GM19193 (cell line): ENCODE measurements around the gene AP1G2.

Experiments used
- POLR2A ChIP-seq: IDR thresholded peaks from 4 replicates; pipeline ENCODE4 v1.6.1; 2011; ENCODE audit not compliant: insufficient read depth, insufficient read length; ENCODE audit errors: extremely low read depth

The AP1G2 gene

DNA sequence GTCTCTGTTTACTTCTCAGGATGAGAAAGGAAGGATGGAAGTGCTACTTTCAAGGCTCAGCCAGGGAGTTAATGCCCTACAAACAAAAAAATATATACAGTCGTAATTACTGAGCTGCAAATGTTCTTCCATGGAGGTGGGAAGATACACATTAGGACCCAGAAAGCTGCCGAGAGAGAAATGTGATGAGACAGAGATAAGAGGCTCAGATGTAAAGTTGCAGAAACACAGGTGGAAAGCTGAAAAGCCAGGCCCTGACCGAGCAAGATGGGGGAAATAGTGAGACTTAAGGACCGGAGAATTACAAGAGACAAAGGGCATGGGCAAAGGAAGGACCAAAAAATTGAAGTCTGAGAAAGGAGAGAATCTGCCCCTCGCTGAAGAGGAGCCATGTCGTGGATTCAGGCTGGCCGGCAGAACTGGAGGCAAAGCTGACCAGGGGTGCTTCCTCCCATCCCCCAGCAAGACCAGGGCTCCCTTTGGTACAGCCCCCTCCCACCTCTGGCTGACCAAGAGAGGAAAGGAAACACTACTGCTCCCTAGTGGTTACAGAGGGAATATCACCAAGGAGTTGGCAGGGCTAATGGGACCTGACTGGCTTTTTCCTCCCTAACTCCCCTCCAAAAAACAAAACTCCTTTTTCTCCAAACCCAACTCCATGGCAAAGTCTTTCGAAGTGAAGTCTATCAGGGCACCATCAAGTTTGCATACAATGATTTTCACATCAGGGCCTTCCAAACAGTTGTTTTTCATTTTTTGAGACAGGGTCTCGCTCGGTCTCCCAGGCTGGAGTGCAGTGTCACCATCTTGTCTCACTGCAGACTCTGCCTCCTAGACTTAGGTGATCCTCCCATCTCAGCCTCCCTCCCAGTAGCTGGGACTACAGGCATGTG, 28.1 kb downstream of the AP1G2 start:
- no peak for TF ChIP-seq POLR2A

DNA sequence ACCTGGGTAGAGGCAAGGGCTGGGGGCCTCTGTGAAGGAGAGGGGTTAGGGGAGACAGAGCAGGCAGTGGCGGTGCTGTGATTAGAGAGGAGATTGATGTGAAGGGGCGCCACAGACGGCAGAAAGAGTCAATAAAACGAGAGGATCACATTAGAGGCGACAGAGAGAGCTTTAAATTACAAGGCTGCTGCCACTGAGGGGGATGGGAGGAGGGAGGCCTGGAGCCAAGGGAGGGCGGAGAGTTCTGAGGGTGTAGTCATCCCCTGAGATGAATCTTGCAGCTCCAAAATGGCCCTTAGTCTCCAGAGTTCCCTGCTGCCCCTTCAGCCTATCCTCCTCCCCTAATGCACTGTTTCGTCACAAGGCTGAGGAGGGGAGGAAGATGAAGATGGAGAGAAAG, 28.8 kb downstream of the AP1G2 start:
- no peak for TF ChIP-seq POLR2A

DNA sequence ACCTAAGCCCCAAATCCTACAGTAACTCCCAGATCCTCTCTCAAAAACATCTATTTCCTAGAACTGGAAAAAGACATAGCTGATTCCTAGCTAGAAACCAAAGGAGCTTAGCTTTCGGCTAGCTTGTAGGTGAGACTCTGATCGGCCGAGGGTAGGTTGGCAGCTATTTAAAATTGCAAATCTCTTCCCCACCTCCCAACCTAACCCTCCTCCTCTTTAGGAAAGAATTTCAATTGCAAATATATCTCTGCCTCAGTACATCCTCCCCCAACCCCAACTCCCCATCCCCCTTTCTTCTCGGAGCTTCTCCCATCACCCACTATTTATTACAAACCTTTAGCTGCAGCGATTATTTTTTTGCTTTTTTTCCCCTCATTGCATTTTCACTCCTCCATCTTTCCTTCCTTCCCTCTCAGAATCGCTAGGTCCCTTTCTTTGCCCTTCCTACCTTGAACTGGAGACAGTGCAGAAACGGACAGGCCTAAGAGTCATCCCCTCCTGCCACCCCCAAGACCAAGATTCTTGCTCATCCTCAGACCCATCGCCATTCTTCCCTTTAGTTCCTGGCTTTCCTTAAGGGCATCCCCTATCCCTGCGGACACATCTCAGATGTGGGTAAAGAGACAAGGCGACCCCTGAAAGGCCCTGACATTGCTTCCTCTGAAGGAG, 29.4 kb downstream of the AP1G2 start:
- no peak for TF ChIP-seq POLR2A

DNA sequence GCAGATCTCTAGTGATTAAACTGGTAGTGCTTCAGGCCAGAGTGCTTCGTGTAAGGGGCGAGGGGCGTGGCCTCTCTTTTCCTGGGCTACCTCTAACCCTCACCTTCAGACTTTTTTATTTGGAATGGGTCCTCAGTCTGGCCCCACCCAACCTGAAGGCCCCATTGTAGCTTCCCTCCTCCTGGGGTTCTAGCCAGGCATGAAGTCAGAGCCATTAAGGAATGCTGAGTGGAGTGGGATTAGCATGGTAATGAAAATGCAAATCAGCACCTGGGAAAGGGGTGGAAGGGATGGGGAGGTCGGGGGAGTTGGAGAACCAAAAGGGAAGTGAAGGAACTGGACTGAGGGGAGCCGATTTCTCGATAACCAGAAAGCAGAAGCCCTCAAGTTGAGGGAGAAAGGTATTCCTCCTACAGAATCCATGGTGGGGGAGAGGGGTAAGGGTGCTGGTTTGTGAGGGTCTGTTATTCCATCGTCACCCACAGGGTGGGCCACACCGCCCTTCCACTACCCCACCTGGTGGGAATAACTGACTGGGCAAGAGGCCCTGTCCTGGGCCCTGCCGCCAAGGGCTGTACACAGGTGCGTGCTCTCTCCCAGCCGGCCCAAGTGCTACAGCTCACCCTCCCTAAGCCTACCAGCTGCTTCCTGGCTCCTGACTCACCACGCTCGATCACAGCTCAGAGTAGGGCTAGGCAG, 30.1 kb downstream of the AP1G2 start:
- no peak for TF ChIP-seq POLR2A

DNA sequence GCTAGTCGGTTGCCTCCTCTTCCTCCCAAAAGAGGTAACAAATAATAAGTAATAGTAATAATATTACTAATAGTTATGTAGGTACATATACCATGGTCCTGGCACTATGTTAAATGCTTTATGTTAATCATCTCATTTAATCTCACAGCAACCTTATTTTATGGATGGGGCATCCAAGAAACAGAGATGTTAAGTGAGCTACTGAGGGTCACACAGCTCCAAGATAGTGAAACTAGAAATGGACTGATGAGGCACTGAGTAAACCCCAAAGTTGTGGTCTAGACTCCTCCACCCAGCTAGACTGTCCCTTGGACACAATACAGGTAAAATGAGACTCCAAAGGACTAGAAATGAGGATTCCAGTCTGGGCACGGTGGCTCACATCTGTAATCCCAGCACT, 31.1 kb downstream of the AP1G2 start:
- TF ChIP-seq POLR2A, result no peak

DNA sequence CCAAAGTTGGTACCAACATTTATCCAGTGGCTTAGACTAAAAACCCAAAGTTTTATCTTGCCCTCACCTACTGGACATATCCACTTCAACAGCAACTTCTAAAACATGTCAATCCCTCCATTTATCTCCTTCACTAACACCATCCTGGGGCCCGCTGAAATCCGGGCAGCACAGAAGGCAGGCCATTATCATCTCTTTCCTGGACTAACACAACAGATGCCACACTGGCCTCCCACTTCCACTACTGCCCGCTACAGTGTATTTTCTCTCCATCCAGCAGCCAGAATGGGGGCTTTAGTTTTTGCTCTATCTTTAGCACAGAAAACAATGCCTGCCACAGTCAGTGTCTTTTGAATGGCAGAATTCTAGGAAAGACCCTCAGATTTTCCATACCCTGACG, 31.6 kb downstream of the AP1G2 start:
- TF ChIP-seq POLR2A, result no peak

DNA sequence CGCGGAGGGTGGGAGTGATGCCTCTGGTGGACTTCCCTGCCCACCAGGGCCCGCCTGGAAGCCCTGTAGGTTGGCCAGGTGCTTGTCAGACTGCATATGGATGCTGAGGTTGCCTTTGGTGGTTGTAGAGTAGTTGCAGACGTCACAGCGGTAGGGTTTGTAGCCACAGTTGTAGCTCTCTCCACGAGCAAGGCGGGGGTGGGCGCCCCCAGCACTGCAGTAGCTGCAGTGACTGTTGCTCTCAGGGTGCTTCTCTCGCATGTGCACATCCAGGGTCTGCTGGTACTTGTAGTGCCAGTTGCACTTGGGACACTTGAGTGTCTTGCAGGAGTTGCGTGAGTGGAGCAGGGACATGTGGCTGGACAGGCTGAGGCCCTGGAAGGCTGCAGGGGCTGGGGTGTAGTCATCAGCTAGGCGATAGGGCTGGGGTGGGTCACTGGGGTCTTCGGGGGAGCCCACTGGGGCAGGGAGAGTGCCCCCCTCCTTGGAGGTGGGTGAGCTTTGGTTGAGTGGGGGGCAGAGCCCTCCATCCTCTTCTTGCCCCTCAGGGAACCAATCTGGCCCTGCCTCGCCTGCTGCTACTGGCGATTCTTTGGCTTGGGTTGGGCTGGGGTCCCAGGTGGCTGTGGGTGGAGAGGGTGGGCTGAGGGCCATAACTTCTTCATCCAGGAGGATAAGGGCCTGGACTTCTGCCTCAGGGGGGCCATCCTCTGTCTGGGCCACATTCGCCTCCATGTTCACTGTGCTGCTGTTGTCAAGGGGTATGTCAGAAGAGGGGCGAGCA, 33.7 kb downstream of the AP1G2 start:
- TF ChIP-seq POLR2A, result no peak

DNA sequence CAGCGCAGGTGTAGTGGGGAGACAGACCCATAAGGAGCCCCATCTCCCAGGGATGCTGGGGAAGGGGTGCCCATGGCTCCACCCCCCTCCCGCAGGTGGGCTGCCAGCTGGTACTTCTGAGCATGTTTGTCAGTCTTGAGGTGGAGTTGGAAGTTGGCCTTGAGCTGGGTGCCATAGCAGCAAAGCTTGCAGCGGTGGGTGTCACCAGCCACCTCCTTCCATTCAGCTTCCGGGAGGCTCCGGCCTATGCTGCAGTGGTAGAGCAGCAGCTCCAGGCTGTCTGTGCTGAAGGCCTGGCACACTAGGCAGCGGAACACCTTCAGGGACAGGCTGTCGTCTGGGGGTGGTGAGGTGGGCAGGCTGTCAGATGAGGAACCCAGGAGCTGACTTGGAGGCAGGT, 34.9 kb downstream of the AP1G2 start:
- TF ChIP-seq POLR2A, result no peak

DNA sequence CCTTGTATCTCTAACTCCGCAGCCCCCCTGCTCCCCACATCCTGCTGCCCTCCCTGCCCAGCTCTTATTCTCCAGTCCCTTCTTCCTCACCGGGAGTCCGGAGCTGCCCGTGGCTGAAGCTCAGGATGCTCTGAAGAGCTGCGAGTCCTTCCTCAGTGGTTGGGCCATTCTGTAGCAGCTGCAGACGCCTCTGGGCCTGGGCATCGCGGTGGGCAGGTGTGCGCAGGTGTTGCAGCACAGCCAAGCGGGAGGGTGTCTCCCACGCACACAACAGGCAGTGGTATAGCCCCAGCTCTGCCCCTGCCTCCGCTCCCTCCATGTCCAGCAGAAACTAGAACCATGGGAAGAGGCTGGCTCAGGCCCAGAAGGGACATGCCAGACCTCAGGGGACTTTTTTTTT, 36.2 kb downstream of the AP1G2 start:
- TF ChIP-seq POLR2A, result no peak

DNA sequence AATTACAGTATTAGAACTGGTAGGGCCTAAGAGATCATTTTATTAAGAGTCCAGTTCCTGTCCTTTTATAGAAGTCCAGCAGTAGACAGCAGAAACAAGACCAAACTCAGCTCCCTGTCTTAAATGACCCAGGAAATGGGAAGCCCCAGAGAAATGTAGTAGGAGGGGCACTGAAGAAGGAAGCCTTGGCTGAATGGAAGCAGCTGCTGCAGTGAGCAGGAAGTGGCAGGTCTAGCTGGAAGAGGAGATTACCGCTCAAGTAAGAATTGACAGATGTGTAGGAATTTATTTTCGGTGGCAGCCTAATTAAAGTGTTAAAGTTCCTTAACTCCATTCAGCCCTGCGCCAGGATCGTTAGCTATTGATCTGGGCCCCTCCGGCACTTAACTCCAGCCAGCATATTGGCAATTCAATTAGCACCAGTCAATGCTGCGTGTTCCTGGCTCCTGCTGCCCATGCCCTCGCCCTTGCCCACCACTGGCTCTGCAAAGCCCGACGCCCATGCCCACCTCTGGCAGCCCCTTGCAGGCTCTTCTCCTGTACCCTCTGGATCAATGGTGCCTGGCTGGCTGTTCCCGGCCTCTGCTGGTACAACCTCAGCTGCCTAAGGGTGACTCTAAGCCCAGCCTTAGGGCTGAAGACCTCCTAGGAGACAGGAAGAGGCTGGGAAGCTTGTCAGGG, 37.1 kb downstream of the AP1G2 start:
- no peak for TF ChIP-seq POLR2A

DNA sequence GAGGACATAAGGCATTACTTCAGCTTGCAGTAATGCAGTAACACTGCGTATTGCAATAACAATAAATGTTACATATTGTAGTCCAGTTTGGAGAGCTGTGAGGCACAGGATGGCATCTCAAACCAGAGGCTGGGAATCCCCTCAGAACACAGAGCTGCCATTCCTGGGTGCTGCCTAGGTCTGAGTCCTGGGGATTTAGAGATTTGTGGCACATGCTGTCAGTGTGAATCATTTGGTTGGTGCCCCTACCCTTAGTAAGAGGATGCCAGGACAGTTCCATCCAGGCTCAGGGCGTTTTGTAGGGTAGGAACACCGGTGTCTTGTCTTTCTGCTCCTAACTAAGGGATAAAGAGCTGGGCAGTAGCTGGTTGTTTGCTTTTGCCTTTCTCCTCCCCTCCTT, 38.6 kb downstream of the AP1G2 start:
- TF ChIP-seq POLR2A, result no peak

DNA sequence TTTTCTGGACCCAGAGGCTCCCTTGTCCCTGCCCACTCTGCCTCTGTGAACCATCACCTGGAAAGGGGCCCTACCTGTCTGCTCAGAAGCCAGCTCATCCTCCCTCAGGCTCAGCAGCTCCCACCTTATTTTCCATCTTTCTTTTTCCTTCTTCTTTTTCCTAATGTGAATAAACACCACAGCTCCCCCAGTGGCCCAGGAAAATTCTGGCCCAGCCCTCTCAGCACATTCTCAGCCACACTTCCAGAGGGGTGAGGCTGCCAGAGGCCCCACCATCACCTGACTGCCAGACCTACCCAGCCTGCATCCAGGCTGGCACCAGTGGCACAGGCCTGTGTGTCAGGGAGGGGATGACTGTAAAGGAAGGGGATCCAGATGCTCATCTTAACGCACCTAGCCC, 39.0 kb downstream of the AP1G2 start:
- no peak for TF ChIP-seq POLR2A

DNA sequence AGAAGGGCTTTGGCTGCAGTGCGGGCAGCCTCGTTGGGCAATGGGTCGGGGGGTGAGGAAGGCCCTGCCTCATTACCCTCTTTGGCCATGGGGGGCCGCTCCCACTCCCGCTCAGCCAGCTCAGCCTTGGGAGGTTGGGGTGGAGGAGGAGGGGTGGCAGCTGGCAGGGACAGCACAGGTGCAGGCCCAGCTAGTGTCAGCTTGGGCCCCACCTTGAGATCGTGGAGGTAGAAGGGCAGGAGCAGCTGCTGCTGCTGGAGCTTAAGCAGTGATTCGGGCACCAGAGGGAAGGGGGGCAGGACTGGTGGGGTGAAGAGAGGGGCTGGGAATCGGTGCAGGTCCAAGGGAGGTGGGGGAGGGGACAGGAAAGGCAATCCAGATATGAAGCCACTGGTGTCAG, 42.0 kb downstream of the AP1G2 start:
- no peak for TF ChIP-seq POLR2A

DNA sequence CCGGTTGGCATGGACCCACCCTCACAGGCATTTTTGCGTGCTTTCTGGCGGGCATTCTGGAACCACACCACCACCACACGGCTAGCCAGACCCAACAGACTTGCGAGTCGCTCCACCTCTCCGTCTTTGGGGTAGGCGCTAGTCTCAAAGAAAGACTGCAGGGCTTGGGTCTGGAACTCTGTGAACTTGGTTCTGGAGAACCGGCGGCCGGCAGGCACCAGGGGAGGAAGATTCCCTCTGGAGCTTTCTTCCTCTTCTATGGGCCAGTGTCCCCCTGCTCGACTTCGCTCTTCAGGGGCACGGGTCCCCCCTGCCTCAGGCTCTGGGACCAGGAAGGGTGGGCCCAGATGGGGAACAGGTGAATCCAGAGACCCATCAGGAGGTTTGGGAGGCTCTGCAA, 42.6 kb downstream of the AP1G2 start:
- no peak for TF ChIP-seq POLR2A
